Adrenal gland (tissue), 5 donors: Measurements from ENCODE around the gene LAMC2.

Experiments
- CTCF ChIP-seq, 6 experiments: fragments of 450-650 bp in 4 of 6; fragments of 200-600 bp in 2 of 6; sonication (generic) in 1 of 6; IDR thresholded peaks; 1 replicate in 5 of 6; 2 replicates in 1 of 6; pipeline versions ENCODE4 v1.5.1 to v1.8.0; 2016 to 2021; ENCODE audit warnings: antibody characterized with exemption in 6 of 6, mild to moderate bottlenecking in 2 of 6, moderate library complexity in 1 of 6
- POLR2A ChIP-seq, 2 donors: fragments of 450-650 bp; IDR thresholded peaks; one replicate each; pipeline ENCODE4 v1.6.1; 2017; ENCODE audit warnings: antibody characterized with exemption in 2 of 2, mild to moderate bottlenecking in 2 of 2, moderate library complexity in 1 of 2
- donor health status: DM: no; HTN: no; CAD: no.

- no peak for TF ChIP-seq CTCF (IDR thresholded peaks at IDR 0.05)
- no peak for TF ChIP-seq POLR2A (IDR thresholded peaks at IDR 0.05)
Observed at GRCh38 chr1:183247484-183247883, 61.4 kb downstream of the LAMC2 start.
